Measurements from ENCODE around the gene REEP6.
"Not testable (repeated sequence)": the region's sequence is repeated elsewhere in the genome, so short reads cannot be mapped to it uniquely, and the experiment has no call there.

The REEP6 gene

GRCh38 chr19:1507763-1508506 is 17.0 kb downstream of the REEP6 start:
- DNase-seq (ENCODE audit: low read depth in 2 of 2): peak; percentile 89 to 91

- DNase-seq (ENCODE audit: low read depth in 2 of 2): no peak
Observed at GRCh38 chr19:1508507-1508856, 17.5 kb downstream of the REEP6 start.

GRCh38 chr19:1509602-1510441 is 18.8 kb downstream of the REEP6 start:
- no peak for DNase-seq (ENCODE audit: low read depth in 2 of 2)

DNA sequence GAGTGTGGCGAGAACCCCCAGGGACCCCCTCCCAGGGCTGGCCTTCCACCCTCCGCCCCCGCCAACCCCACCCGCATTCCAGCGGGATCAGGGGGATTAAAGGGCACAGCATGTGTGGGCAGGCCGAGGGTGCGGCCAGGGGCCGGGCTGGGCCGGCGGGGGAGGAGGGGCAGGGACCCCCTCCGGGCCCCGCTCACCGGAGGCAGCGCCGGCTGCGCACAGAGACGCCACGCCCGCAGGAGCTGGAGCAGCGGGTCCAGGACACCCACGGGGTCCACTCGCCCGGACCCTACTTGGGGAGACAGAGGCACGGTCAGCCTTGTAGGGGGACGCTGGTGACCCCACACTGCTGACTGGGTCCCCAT is 19.4 kb downstream of the REEP6 start:
- no peak for DNase-seq (ENCODE audit: low read depth in 2 of 2)

DNA sequence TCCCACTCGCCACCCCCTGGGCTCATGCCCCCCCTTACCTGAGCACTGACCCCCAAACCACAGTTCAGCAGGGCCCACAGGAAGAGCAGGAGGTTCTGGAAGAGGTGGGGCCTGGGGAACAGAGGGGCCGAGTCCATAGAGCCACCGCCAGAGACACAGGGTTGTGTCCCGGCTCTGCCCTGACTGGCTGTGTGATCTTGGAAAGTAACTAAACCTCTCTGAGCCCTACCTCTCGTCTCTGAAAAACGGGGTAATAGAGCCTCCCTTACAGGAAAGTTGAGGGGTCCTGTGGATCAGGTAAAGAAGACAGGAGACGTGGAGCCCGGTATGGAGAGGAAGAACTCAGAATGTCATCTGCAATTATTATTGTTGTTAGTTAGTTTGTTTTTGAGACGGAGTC is 19.8 kb downstream of the REEP6 start:
- no peak for DNase-seq (ENCODE audit: low read depth in 2 of 2)

DNA sequence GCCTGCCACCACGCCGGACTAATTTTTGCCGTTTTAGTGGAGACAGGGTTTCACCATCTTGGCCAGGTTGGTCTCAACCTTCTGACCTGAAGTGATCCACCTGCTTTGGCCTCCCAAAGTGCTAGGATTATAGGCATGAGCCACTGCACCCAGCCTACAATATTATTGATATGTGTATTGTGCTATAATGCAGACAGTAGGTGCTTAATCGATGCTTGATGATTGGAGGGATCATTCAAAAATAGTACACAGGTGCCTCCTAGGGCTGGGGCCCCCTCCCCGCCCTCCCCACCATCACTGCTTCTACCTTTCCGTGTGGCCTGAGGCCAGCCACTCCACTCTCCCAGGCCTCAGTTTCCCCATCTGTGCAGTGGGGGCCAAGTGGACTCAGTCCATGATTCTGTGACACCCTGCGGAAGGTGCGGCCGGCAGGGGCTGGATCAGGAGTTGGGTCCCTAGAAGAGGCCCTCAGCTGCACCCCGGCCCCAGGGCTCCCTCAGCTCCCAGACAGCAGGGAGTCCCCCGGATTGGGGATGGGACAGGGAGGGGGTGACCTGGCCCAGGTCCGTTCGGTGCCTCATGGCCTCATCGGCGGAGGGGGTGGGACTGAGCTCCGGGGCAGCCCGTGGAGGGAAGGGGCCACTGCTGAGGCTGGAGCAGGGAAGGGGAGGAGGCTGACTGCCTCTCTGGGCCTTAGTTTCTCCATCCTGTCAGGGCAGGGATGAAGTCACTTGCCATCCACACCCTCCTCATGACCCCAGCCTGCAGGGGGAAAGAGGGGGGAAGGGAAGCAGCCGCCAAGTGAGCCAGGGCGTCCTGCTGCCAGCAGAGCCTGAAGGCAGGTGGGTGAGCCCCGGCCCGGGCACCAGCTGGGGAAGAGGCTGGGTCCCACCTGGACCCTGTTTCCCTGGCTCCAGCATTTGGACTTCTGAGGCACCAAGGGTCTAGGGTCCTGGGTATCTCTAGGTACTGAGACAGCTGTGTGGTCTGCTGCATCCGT is 20.6 kb downstream of the REEP6 start:
- no peak for DNase-seq (ENCODE audit: low read depth in 2 of 2)

GRCh38 chr19:1512671-1513498 is 21.9 kb downstream of the REEP6 start, which contains the start of gene ADAMTSL5:
Gene ADAMTSL5 (minus strand): TSS chr19:1513019. CDS start chr19:1510943, 2,076 bp downstream.
- no peak for DNase-seq (ENCODE audit: low read depth in 2 of 2)

DNA sequence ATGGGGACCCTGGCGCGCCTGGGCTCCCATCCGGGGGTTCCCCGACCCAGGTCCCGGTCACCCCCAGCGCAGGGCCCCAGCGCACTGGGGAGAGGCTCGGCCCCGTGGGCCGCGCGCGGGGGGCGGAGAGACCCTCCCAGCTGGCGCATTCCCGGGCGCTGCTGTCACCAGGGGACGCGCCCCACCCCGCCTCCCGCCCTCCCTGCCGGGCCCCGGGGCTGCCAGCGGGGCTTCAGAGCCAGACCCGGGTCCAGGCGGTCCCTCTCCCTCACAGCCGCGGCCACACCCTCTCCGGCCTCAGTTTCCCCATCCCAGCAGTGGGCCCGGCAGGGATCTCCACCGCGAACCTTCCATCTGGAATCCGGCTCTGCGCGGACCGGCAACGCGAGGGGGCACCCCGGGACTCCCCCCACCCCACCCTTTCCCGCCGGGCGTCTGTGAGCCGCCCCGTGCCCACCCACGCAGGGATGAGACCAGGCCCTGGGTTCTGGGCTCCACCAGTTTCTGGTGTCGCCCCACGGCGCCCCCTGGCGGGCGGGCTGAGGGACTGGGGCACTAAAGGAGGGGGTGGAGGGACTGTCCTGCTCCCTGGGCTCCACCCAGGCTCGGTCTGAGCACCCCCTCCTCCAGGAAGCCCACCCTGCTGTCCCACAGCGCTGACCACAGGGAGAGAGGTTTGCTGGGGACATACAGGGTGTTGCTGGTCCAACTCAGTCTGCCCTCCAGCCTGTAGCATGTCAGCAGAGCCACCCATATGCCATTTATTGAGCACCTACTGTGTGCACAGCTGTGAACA is 22.7 kb downstream of the REEP6 start:
- DNase-seq (ENCODE audit: low read depth in 2 of 2): no peak

DNA sequence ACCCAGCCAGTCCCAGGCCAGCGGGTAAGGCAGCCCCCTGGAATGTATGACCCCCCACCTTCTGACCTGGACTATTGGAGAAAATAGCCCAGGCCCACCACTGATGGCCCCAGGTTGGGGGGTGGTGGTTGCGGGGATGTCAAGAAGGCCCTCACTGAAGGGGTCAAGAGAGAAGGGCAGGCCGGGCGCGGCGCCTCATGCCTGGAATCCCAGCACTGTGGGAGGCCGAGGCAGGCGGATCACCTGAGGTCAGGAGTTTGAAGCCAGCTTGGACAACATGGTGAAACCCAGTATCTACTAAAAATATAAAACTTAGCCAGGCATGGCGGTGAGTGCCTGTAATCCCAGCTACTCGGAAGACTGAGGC is 23.3 kb downstream of the REEP6 start:
- DNase-seq (ENCODE audit: low read depth in 2 of 2): no peak

GRCh38 chr19:1514986-1515721 is 24.2 kb downstream of the REEP6 start:
- no peak for DNase-seq (ENCODE audit: low read depth in 2 of 2)

DNA sequence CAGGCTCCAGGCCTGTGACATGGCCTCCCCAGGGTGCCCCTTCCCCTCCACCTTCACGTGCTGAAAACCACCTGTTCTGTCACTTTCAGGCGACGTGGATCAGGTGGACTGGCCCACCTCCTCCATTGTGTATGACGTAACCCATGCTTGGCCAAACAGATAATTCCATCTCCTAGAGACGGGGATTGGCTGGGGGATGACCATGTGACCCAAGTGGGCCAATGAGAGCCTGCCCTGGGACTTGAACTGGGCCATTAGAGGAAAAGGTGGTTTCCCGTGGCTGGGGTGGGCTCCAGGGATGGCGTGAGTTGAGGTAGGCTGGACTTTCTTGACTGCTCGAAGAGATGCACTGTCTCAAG is 25.4 kb downstream of the REEP6 start:
- DNase-seq (ENCODE audit: low read depth in 2 of 2): no peak

DNA sequence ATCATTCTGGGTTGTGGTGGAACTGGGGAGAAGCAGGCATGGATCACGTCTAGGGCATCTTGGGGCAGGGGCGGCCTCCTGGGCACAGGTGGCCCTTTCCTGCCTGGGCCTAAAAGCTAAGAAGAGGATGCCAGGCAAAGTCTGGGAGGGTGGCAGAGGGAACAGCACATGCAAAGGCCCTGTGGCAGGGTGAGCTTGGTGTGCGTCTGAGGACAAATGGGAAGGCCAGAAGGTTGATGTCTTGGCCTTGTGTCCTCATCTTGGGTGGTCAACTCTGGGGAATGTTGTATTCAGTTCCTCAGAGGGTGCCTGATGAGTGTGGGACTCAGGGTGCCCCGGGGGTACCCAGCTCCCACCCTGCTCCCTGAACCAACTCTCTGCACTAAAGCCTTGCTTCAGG is 27.5 kb downstream of the REEP6 start:
- DNase-seq (ENCODE audit: low read depth in 2 of 2): no peak

- not testable (repeated sequence) for DNase-seq (ENCODE audit: low read depth in 2 of 2)
Observed at GRCh38 chr19:1519802-1520201, 28.8 kb downstream of the REEP6 start.

DNA sequence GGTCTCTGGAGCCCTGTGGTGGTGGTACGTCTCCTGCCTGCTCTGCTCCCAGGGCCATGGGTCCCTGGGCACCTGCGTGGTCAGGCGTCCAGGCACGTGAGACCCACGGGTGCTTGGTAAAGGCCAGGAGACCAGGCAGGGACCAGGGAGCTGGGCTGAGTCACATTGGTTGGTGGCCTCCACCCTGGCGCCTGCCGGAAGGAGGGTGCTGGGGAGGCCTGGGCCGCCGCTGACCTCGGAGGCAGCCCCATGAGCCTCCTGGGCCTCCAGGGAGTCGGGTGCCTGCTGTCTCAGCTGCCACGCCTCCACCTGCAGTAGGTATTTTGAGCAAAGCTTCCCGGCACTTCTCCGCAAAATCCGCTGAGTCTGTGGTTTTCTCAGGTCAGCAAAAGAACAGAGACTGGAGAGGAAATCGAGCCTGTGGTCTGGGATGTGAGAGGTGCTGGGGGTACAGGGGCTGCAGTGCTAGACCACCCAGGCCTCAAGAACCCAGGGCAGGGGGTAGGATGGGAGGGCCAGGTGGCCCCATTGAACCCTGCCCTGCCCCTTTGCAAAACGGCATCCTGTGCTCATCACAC is 29.3 kb downstream of the REEP6 start:
- no peak for DNase-seq (ENCODE audit: low read depth in 2 of 2)

DNA sequence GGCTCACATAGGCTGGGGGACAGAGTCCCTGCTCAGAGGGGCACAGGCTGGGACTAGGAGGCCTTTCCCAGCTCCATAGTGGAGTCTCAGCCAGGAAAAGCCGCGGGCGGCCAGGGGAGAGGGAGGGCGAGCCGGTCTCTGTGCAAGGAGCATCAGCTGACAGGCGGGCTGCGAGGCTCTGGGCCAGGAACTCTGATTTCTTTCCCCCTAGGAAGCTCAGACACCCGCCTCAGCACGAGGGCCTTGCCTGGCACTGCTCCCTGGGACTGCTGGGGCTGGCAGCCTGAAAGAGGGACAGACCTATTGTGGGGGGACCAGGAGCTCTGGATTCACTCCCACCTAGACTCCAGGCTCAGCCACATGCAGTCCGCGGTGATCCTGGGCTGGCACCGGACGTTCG is 30.7 kb downstream of the REEP6 start:
- no peak for DNase-seq (ENCODE audit: low read depth in 2 of 2)

- DNase-seq (ENCODE audit: low read depth in 2 of 2): no peak
Observed at GRCh38 chr19:1522061-1522460, 31.1 kb downstream of the REEP6 start.

DNA sequence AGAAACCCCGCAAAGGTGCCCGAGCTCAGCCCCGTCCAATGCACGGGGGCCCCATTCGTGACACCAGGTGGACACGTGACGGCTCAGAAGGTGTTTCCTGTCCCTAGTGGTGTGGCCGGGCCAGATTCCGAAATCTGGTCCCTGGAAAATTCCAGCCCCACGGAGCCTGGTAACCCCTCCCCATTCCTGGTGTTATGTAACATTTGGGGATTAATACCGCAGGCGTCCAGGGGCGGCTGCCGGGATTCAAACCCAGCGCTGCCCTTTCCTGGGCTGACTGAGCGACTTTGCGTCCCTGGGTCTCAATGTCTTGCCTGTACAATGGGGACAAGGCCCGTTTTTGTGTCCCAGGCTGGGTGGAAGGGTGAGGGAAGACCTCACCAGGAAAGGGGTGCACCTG is 31.9 kb downstream of the REEP6 start:
- DNase-seq (ENCODE audit: low read depth in 2 of 2): no peak

DNA sequence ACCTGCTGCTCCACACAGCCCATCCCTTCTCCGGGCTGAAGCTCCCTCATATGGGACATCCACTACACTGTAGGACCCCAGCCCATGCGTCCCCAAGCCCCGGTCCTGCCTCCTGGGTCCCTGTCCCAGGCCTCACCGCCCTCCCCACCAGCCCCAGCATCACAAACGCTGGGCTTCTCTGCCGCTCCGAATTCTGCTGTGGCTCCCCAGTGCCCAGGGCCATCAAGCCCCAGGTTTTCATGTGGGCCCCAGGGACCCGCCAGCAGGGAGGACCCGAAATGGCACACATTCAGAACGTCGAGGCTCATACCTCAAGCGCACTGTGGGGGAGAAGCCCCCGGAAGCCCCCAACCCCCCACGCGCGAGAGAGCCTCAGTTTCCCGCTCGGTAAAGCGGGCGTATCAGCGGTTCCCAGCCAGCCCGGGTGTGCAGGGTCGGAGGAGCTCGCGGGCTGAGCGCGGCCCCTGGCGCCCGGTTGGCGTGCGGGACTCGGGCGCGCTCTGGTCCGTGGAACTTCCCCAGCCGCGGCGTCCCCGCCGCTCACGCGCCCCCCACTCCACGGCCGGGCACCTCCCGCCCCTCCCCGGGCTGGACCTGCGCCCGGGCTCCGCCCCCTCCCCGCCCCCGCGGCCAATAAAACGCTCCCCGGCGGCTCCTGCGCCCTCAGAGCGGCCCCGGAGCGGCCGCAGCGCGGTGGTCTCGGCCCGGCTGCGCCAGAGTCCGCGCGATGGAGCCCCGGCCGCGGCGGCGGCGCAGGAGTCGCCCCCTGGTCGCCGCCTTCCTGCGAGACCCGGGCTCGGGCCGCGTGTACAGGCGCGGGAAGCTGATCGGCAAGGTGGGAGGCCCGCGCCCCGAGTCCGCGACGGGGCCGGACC is 32.7 kb downstream of the REEP6 start, which contains the start of gene PLK5:
PLK5 (plus strand) TSS at position 666 of the 875 bp plus-strand sequence. CDS start 2,920 bp downstream, outside the sequence.
- no peak for DNase-seq (ENCODE audit: low read depth in 2 of 2)

Measured in fibroblast of skin of left biceps (primary cell).